A549 (cell line): ENCODE data around the gene BMERB1. TPM values are rescaled to one million over a fixed set of nuclear protein-coding genes. Genes with fewer than 3 reads are reported as not detected.

ENCODE experiments used
- ATAC-seq, 2 experiments: fragments of 200-7000 bp in 1 of 2; fragments of >200 bp in 1 of 2; cut with Nextera tagmentation in 1 of 2; cut with Tn5 transposase in 1 of 2; 3 replicates each; pipeline versions ENCODE4 v1.8.0 to v1.9.1; 2018 to 2020; ENCODE audit warnings: mild to moderate bottlenecking in 1 of 2, moderate library complexity in 1 of 2
- CTCF ChIA-PET: fragments of 300-600 bp; sonication (Branson Sonifier 250); formaldehyde crosslinking; extraction: SDS; loops from one replicate; lab custom pipeline; 2021; ENCODE audit warnings: antibody characterized with exemption, inconsistent platforms; lab: Yijun Ruan, JAX
- POLR2A ChIA-PET: fragments of 350-600 bp; formaldehyde crosslinking; extraction: SDS; loops from one replicate; lab custom pipeline; 2021; ENCODE audit warnings: antibody characterized with exemption, inconsistent platforms; lab: Yijun Ruan, JAX
- DNase-seq, 2 experiments: peaks; one replicate each; pipeline versions ENCODE4 v3.0.0 to v3.0.0-alpha.2; 2011 to 2016; ENCODE audit warnings: low read depth in 1 of 2, low spot score in 1 of 2
- FAIRE-seq: peaks from 2 replicates; lab custom pipeline; 2011; peaks lifted over from hg19 to GRCh38; lab: Jason Lieb, UNC
- H3K27ac ChIP-seq, 2 experiments: fragments of >200 bp; sonication (Bioruptor Twin); formaldehyde crosslinking; 3 replicates each; pipeline ENCODE4 v1.5.1; 2016 to 2017
- H3K4me1 ChIP-seq: fragments of >200 bp; sonication (Bioruptor Twin); formaldehyde crosslinking; 3 replicates; pipeline ENCODE4 v1.6.1; 2016
- H3K4me2 ChIP-seq: fragments of >200 bp; sonication (Bioruptor Twin); formaldehyde crosslinking; 3 replicates; pipeline ENCODE4 v1.6.1; 2016
- H3K4me3 ChIP-seq: fragments of >200 bp; sonication (Bioruptor Twin); formaldehyde crosslinking; 3 replicates; pipeline ENCODE4 v1.5.1; 2016
- H3K9me3 ChIP-seq: fragments of >200 bp; sonication (Bioruptor Twin); formaldehyde crosslinking; 3 replicates; pipeline ENCODE4 v1.6.1; 2016
- ATOH8 ChIP-seq: fragments of 250-450 bp; sonication (Bioruptor Pico); IDR thresholded peaks from 2 replicates; pipeline ENCODE4 v1.5.0; 2020; ENCODE audit warnings: low read depth, mild to moderate bottlenecking, moderate library complexity
- BHLHE40 ChIP-seq: IDR thresholded peaks from 2 replicates; pipeline ENCODE4 v1.6.1; 2012; ENCODE audit warnings: low read depth, low read length, inconsistent platforms
- CEBPB ChIP-seq, 2 experiments: fragments of >200 bp in 1 of 2; sonication (Bioruptor Twin) in 1 of 2; formaldehyde crosslinking in 1 of 2; IDR thresholded peaks; 2 replicates each; pipeline ENCODE4 v1.6.1; 2012 to 2016
- CHD4 ChIP-seq: fragments of 200-600 bp; sonication (generic); IDR thresholded peaks from 2 replicates; pipeline ENCODE4 v1.6.1; 2016; ENCODE audit warnings: antibody characterized with exemption, mild to moderate bottlenecking, borderline replicate concordance
- EHF ChIP-seq: fragments of 250-450 bp; sonication (Bioruptor Pico); IDR thresholded peaks from 2 replicates; pipeline ENCODE4 v1.5.0; 2020; ENCODE audit warnings: mild to moderate bottlenecking
- EHMT2 ChIP-seq: fragments of 200-600 bp; sonication (generic); IDR thresholded peaks from 2 replicates; pipeline ENCODE4 v1.6.1; 2016; ENCODE audit warnings: antibody characterized with exemption, low read depth, mild to moderate bottlenecking, moderate library complexity
- ESRRA ChIP-seq: fragments of 150-350 bp; IDR thresholded peaks from 2 replicates; pipeline ENCODE4 v1.6.1; 2014; ENCODE audit warnings: mild to moderate bottlenecking, low read length, borderline replicate concordance
- GATA3 ChIP-seq: IDR thresholded peaks from 2 replicates; pipeline ENCODE4 v1.6.1; 2012; ENCODE audit warnings: borderline replicate concordance
- HDAC2 ChIP-seq: fragments of 200-600 bp; sonication (generic); IDR thresholded peaks from 2 replicates; pipeline ENCODE4 v1.6.1; 2016
- HEYL ChIP-seq: fragments of 250-450 bp; sonication (Bioruptor Pico); IDR thresholded peaks from 2 replicates; pipeline ENCODE4 v1.8.0; 2021; ENCODE audit warnings: mild to moderate bottlenecking, moderate library complexity
- HOXB13 ChIP-seq: fragments of 250-450 bp; sonication (Bioruptor Pico); IDR thresholded peaks from 2 replicates; pipeline ENCODE4 v1.5.0; 2020; ENCODE audit warnings: low read depth, mild to moderate bottlenecking, moderate library complexity
- HOXB5 ChIP-seq: fragments of 250-450 bp; sonication (Bioruptor Pico); IDR thresholded peaks from 2 replicates; pipeline ENCODE4 v1.5.0; 2020; ENCODE audit warnings: mild to moderate bottlenecking, moderate library complexity
- JUN ChIP-seq, 2 experiments: fragments of >200 bp; sonication (Bioruptor Twin); formaldehyde crosslinking; IDR thresholded peaks; 2 replicates in 1 of 2; 3 replicates in 1 of 2; pipeline ENCODE4 v1.6.1; 2016 to 2017
- JUNB ChIP-seq: fragments of >200 bp; sonication (Bioruptor Twin); formaldehyde crosslinking; IDR thresholded peaks from 2 replicates; pipeline ENCODE4 v1.6.1; 2016
- KDM5A ChIP-seq: fragments of 200-600 bp; sonication (generic); IDR thresholded peaks from 2 replicates; pipeline ENCODE4 v1.6.1; 2016; ENCODE audit warnings: antibody characterized with exemption, mild to moderate bottlenecking
- MAFK ChIP-seq: fragments of 450-650 bp; IDR thresholded peaks from 2 replicates; pipeline ENCODE4 v1.6.1; 2014; ENCODE audit not compliant: partially characterized antibody
- MAX ChIP-seq: IDR thresholded peaks from 2 replicates; pipeline ENCODE4 v1.6.1; 2012
- POLR2A ChIP-seq: IDR thresholded peaks from 2 replicates; pipeline ENCODE4 v1.6.1; 2012; ENCODE audit warnings: mild to moderate bottlenecking, low read length
- POLR2AphosphoS2 ChIP-seq: conservative IDR thresholded peaks from 2 replicates; pipeline ENCODE4 v1.6.1; 2012; ENCODE audit warnings: low read length, improper control_type of control experiment, inconsistent platforms
- RAD21 ChIP-seq, 2 experiments: fragments of >200 bp in 1 of 2; sonication (Bioruptor Twin) in 1 of 2; formaldehyde crosslinking in 1 of 2; IDR thresholded peaks in 1 of 2; conservative IDR thresholded peaks in 1 of 2; 2 replicates in 1 of 2; 3 replicates in 1 of 2; pipeline ENCODE4 v1.6.1; 2012 to 2018; ENCODE audit warnings: inconsistent platforms in 1 of 2
- RARB ChIP-seq: fragments of 250-450 bp; sonication (Bioruptor Pico); IDR thresholded peaks from 2 replicates; pipeline ENCODE4 v1.8.0; 2021; ENCODE audit warnings: mild to moderate bottlenecking, moderate library complexity
- RCOR1 ChIP-seq: fragments of 150-350 bp; IDR thresholded peaks from 2 replicates; pipeline ENCODE4 v1.6.1; 2014; ENCODE audit warnings: antibody characterized with exemption, low read length, low read depth
- REST ChIP-seq: fragments of 200-600 bp; sonication (generic); IDR thresholded peaks from 2 replicates; pipeline ENCODE4 v1.6.1; 2016; ENCODE audit warnings: antibody characterized with exemption, mild to moderate bottlenecking, moderate library complexity
- RFX5 ChIP-seq: fragments of 450-650 bp; IDR thresholded peaks from 2 replicates; pipeline ENCODE4 v1.7.1; 2014; ENCODE audit warnings: antibody characterized with exemption, mild to moderate bottlenecking, moderate library complexity
- SMC3 ChIP-seq: fragments of >200 bp; sonication (Bioruptor Twin); formaldehyde crosslinking; IDR thresholded peaks from 3 replicates; pipeline ENCODE4 v1.6.1; 2018; ENCODE audit warnings: inconsistent platforms
- SREBF2 ChIP-seq: fragments of 450-650 bp; IDR thresholded peaks from 2 replicates; pipeline ENCODE4 v1.6.1; 2014; ENCODE audit warnings: mild to moderate bottlenecking, moderate library complexity
- ZFP36 ChIP-seq: fragments of 450-650 bp; IDR thresholded peaks from 2 replicates; pipeline ENCODE4 v1.6.1; 2014; ENCODE audit warnings: borderline replicate concordance; ENCODE audit not compliant: partially characterized antibody
- ZNF302 ChIP-seq: fragments of 250-450 bp; sonication (Bioruptor Pico); IDR thresholded peaks from 2 replicates; pipeline ENCODE4 v1.9.0; 2021; ENCODE audit warnings: inconsistent platforms, mild to moderate bottlenecking, moderate library complexity
- ZSCAN20 ChIP-seq: fragments of 250-450 bp; sonication (Bioruptor Pico); IDR thresholded peaks from 2 replicates; pipeline ENCODE4 v1.8.0; 2022; ENCODE audit warnings: mild to moderate bottlenecking, moderate library complexity
- WGBS: methylation state at CpG from one replicate; pipeline ENCODE4 v1.1.6; 2017; ENCODE audit errors: missing lambda C conversion rate; 5-methylcytosine and 5-hydroxymethylcytosine counted together
- polyA plus RNA-seq, 4 experiments: library from polyadenylated mRNA; depleted of rRNA in 3 of 4; stranded (reverse); fragments of >200 nt; fragmentation: RNase III in 1 of 4; extraction: RNeasy Plus Mini Kit Qiagen cat#74134 plus additional on column Dnase treatment in 1 of 4; gene quantifications; 2 replicates in 3 of 4; 3 replicates in 1 of 4; pipeline ENCODE4 v1.2.3, GENCODE V29; 2011 to 2017

BMERB1 gene
- polyA plus RNA-seq, 2 of the 4 experiments (the other 2 are of a cell fraction), result 44.7 to 48.9 TPM

- DNase-seq, result peak; percentile 82 to 88
- H3K9me3 ChIP-seq, result no peaks in the 10 kb centered on the region
Measured at GRCh38 chr16:15518381-15519351, 84.3 kb downstream of the BMERB1 start.

GRCh38 chr16:15519790-15520189 lies 85.4 kb downstream of the BMERB1 start:
- POLR2A ChIA-PET, result no interaction called here

More at GRCh38 chr16:15518381-15519351, 84.3 kb downstream of the BMERB1 start:
- TF ChIP-seq BHLHE40, result peak; percentile 25; the same call in 1 of the 2 replicates
- TF ChIP-seq CEBPB (IDR thresholded peaks at IDR 0.05), result 0 out of 4 replicates have a peak, but pooled peaks of 1 of the 2 experiments have one; percentile 24
- TF ChIP-seq JUN (IDR thresholded peaks at IDR 0.05), result peak in 1 of 2 experiments; percentile 23; a peak in 1 of 5 replicates
- peak; percentile 31 for TF ChIP-seq MAFK
- no peak for TF ChIP-seq RARB (CRISPR knock-in tag)
- no peak for TF ChIP-seq HEYL (CRISPR knock-in tag)
- TF ChIP-seq, all 56 proteins: peak for 4
- POLR2A ChIA-PET, result interaction anchor here (0.8 to 1.1 kb wide), 3 partner anchors 9 to 124 kb away, joined by 3 to 6 read pairs (median 5); partner anchors contain the start of gene MARF1
- CTCF ChIA-PET, result interaction anchor here (0.6 to 6.0 kb wide), 8 partner anchors 16 to 110 kb away, joined by 3 to 35 read pairs (median 3); no protein-coding TSS in a partner anchor
- no peak for FAIRE-seq
- ATAC-seq, result peak; percentile 83 to 94
- no peak overlapping the region for H3K4me3 ChIP-seq
- H3K27ac ChIP-seq, result peak overlapping the region; percentile 66 to 88
- peak overlapping the region; percentile 58 for H3K4me2 ChIP-seq
- H3K4me1 ChIP-seq, result peaks cover 51% of the 10 kb centered on the region
- 21% methylated on average over 12 of the region's 12 CpGs for WGBS

GRCh38 chr16:15521390-15521757 lies 87.0 kb downstream of the BMERB1 start:
- no peak for ATAC-seq
- peaks cover 51% of the 10 kb centered on the region for H3K4me1 ChIP-seq
- FAIRE-seq, result no peak
- H3K4me3 ChIP-seq, result no peak overlapping the region
- DNase-seq, result no peak
- ChIA-PET POLR2A (no interaction called here), CTCF (interaction anchor here (6.0 kb wide), 1 partner anchor 30 kb away, joined by 35 read pairs; no protein-coding TSS in a partner anchor)
- H3K9me3 ChIP-seq, result no peaks in the 10 kb centered on the region
- no peak overlapping the region for H3K4me2 ChIP-seq
- TF ChIP-seq RAD21 (conservative IDR thresholded peaks at IDR 0.05 in 1 of 2, IDR thresholded peaks at IDR 0.05 in 1 of 2) (no peak), MAX (no peak), REST (no peak), EHMT2 (no peak), RFX5 (no peak), CEBPB (IDR thresholded peaks at IDR 0.05) (no peak), HOXB5 (CRISPR knock-in tag) (no peak), SREBF2 (no peak), ZNF302 (no peak), GATA3 (no peak), JUNB (no peak), RCOR1 (no peak), POLR2AphosphoS2 (no peak), HOXB13 (CRISPR knock-in tag) (no peak), KDM5A (no peak), ZSCAN20 (no peak), ATOH8 (no peak), SMC3 (no peak), CHD4 (no peak)
- peak overlapping the region; percentile 13 to 26; a peak in 4 of 6 replicates for H3K27ac ChIP-seq

More at GRCh38 chr16:15519790-15520189, 85.4 kb downstream of the BMERB1 start:
- WGBS, result 93% methylated on average over 9 of the region's 9 CpGs
- Histone ChIP-seq H3K4me3 (no peak overlapping the region), H3K4me1 (peaks cover 51% of the 10 kb centered on the region), H3K9me3 (no peaks in the 10 kb centered on the region), H3K27ac (peak overlapping the region; percentile 66 to 88), H3K4me2 (no peak overlapping the region; the same call in 2 of the 3 replicates)
- no peak for ATAC-seq
- CTCF ChIA-PET, result interaction anchor here (0.9 to 6.0 kb wide), 4 partner anchors 15 to 111 kb away, joined by 3 to 35 read pairs (median 3); no protein-coding TSS in a partner anchor
- no peak for DNase-seq
- FAIRE-seq, result no peak
- no peak for TF ChIP-seq HEYL (CRISPR knock-in tag)
- TF ChIP-seq ESRRA, result no peak
- no peak for TF ChIP-seq ZFP36
- TF ChIP-seq BHLHE40, result no peak
- TF ChIP-seq EHF (CRISPR knock-in tag), result no peak
- TF ChIP-seq JUN (IDR thresholded peaks at IDR 0.05), result no peak
- TF ChIP-seq POLR2A, result no peak
- TF ChIP-seq HDAC2, result no peak
- TF ChIP-seq, all 56 proteins: peak for 0
